ENCODE data around the gene KCP. TPM values are rescaled to one million over a fixed set of nuclear protein-coding genes. Genes with fewer than 3 reads are reported as not detected.

The KCP gene
- total and polyA plus RNA-seq, 2 of the 13 experiments (the other 11 are each of a cell fraction or from before 2014, with no cell fraction given): 0.37 to 1.0 TPM

DNA sequence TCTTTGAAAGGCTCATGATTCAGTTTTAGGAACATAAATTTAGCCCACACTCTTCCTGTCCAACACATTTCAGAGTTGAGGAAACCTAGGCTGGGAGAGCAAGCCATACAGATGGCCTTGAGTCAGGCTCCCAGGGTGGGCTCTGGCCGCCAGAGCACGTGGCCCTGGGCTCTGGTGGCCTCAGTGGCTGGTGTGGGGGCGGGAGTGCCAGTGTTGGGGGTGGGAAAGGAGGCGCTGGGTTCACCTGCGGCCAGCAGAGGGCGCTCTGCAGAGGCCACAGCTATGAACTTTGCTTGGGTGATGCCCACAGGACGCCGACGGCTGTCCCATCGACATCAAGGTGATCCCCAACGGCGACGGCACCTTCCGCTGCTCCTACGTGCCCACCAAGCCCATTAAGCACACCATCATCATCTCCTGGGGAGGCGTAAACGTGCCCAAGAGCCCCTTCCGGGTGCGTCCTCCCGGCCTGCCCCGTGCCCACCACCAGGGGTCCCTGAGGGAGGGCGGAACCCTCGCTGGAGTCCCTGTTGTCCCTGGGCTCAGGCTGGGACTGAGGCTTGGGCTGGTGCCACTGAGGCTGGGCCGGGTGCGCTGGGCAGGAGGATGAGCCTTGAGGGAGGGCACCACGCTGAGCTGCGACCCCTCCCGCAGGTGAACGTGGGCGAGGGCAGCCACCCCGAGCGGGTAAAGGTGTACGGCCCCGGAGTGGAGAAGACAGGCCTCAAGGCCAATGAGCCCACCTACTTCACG is 68.4 kb downstream of the KCP start (continued):
- TF ChIP-seq ZNF773 (CRISPR knock-in tag; IDR thresholded peaks at IDR 0.05; ENCODE audit: borderline replicate concordance) (no peak), SMAD1 (CRISPR knock-in tag; IDR thresholded peaks at IDR 0.05; ENCODE audit: borderline replicate concordance, low read depth) (no peak), ZNF296 (CRISPR knock-in tag; conservative IDR thresholded peaks at IDR 0.05) (no peak), MYC (CRISPR knock-in tag; IDR thresholded peaks at IDR 0.05; ENCODE audit: borderline replicate concordance) (peak; percentile 24; the same call in 1 of the 2 replicates), ZNF367 (CRISPR knock-in tag; IDR thresholded peaks at IDR 0.05; ENCODE audit: borderline replicate concordance) (no peak), SRSF9 (IDR thresholded peaks at IDR 0.05; ENCODE audit: borderline replicate concordance, insufficient read depth, low read depth, low read length, poor library complexity, severe bottlenecking) (no peak), ZNF18 (CRISPR knock-in tag; IDR thresholded peaks at IDR 0.05; ENCODE audit: insufficient replicate concordance) (no peak), ZNF562 (CRISPR knock-in tag; IDR thresholded peaks at IDR 0.05; ENCODE audit: borderline replicate concordance) (no peak), ARHGAP35 (CRISPR knock-in tag; IDR thresholded peaks at IDR 0.05; ENCODE audit: borderline replicate concordance) (no peak), HOXA7 (CRISPR knock-in tag; IDR thresholded peaks at IDR 0.05) (no peak), MAZ (IDR thresholded peaks at IDR 0.05; ENCODE audit: borderline replicate concordance, low read depth, low read length) (no peak), MAZ (CRISPR knock-in tag; IDR thresholded peaks at IDR 0.05; ENCODE audit: low read depth) (no peak), HNF4G (IDR thresholded peaks at IDR 0.05; ENCODE audit: borderline replicate concordance, low read depth, low read length) (no peak), HNF4G (CRISPR knock-in tag; IDR thresholded peaks at IDR 0.05; ENCODE audit: borderline replicate concordance, low read depth) (no peak), ZNF282 (IDR thresholded peaks at IDR 0.05; ENCODE audit: partially characterized antibody) (no peak), BCL3 (CRISPR knock-in tag; IDR thresholded peaks at IDR 0.05) (no peak), MEIS1 (CRISPR knock-in tag; IDR thresholded peaks at IDR 0.05; ENCODE audit: borderline replicate concordance) (no peak), FOXK1 (CRISPR knock-in tag; IDR thresholded peaks at IDR 0.05; ENCODE audit: borderline replicate concordance, low read depth) (no peak), ZNF235 (CRISPR knock-in tag; IDR thresholded peaks at IDR 0.05; ENCODE audit: borderline replicate concordance) (no peak), ZNF180 (CRISPR knock-in tag; IDR thresholded peaks at IDR 0.05; ENCODE audit: borderline replicate concordance, low read depth) (no peak), ZNF577 (CRISPR knock-in tag; IDR thresholded peaks at IDR 0.05; ENCODE audit: borderline replicate concordance, low read depth) (no peak)
- TF ChIP-seq, protein P1, sequence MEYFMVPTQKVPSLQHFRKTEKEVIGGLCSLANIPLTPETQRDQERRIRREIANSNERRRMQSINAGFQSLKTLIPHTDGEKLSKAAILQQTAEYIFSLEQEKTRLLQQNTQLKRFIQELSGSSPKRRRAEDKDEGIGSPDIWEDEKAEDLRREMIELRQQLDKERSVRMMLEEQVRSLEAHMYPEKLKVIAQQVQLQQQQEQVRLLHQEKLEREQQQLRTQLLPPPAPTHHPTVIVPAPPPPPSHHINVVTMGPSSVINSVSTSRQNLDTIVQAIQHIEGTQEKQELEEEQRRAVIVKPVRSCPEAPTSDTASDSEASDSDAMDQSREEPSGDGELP (IDR thresholded peaks at IDR 0.05; ENCODE audit: borderline replicate concordance, low read depth): no peak
- TF ChIP-seq, protein P2, sequence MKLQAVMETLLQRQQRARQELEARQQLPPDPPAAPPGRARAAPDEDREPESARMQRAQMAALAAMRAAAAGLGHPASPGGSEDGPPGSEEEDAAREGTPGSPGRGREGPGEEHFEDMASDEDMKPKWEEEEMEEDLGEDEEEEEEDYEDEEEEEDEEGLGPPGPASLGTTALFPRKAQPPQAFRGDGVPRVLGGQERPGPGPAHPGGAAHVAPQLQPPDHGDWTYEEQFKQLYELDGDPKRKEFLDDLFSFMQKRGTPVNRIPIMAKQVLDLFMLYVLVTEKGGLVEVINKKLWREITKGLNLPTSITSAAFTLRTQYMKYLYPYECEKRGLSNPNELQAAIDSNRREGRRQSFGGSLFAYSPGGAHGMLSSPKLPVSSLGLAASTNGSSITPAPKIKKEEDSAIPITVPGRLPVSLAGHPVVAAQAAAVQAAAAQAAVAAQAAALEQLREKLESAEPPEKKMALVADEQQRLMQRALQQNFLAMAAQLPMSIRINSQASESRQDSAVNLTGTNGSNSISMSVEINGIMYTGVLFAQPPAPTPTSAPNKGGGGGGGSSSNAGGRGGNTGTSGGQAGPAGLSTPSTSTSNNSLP (IDR thresholded peaks at IDR 0.05; ENCODE audit: low read depth, low read length): no peak
